Endothelial cell of umbilical vein (primary cell): ENCODE measurements around the gene TMEM184B. TPM values are rescaled to one million over a fixed set of nuclear protein-coding genes. Genes with fewer than 3 reads are reported as not detected.
A peak's percentile ranks its signal among the peaks of the same experiment; 100 is the strongest.

Experiments
- BruUV-seq: library from RNA; stranded (reverse); fragments of 400-500 nt; replicated peaks from 2 replicates; lab custom pipeline; 2021; lab: Mats Ljungman, UMichigan
- CTCF ChIA-PET: fragments of 300-600, 350-600 bp; sonication (Branson Sonifier 250); formaldehyde crosslinking; loops from one replicate; lab custom pipeline; 2021; ENCODE audit warnings: antibody characterized with exemption, inconsistent platforms; lab: Charles Lee
- POLR2A ChIA-PET: fragments of 300-600, 350-600 bp; sonication (Branson Sonifier 250); formaldehyde crosslinking; loops from one replicate; lab custom pipeline; 2021; ENCODE audit warnings: antibody characterized with exemption, inconsistent platforms; lab: Charles Lee
- DNase-seq: peaks from one replicate; pipeline ENCODE4 v3.0.0-alpha.2; 2011; ENCODE audit warnings: low read depth, low spot score
- FAIRE-seq: peaks from 2 replicates; lab custom pipeline; 2011; peaks lifted over from hg19 to GRCh38; lab: Jason Lieb, UNC
- H2AFZ ChIP-seq: 2 replicates; pipeline ENCODE4 v1.6.0; 2012; ENCODE audit warnings: low read depth, low read length, control low read depth, inconsistent platforms
- H3K27ac ChIP-seq: 2 replicates; pipeline ENCODE4 v1.5.1; 2011; ENCODE audit warnings: low read depth, mild to moderate bottlenecking, control low read depth, low read length, moderate library complexity; ENCODE audit not compliant: insufficient read depth
- H3K27me3 ChIP-seq, 2 experiments: 2 replicates each; pipeline versions ENCODE4 v1.6.0 to v1.6.1; 2011; ENCODE audit warnings: low read length in 2 of 2, mixed read lengths in 1 of 2; ENCODE audit not compliant: control insufficient read depth in 2 of 2, insufficient read depth in 2 of 2
- H3K36me3 ChIP-seq, 2 experiments: 2 replicates in 1 of 2; 3 replicates in 1 of 2; pipeline ENCODE4 v1.5.1; 2011; ENCODE audit warnings: low read length in 2 of 2, mild to moderate bottlenecking in 1 of 2, moderate library complexity in 1 of 2; ENCODE audit not compliant: control insufficient read depth in 2 of 2, insufficient read depth in 2 of 2; ENCODE audit errors: extremely low read depth in 1 of 2
- H3K4me1 ChIP-seq: 3 replicates; pipeline ENCODE4 v1.5.1; 2011; ENCODE audit warnings: mild to moderate bottlenecking, low read length; ENCODE audit not compliant: control insufficient read depth, insufficient read depth; ENCODE audit errors: extremely low read depth
- H3K4me2 ChIP-seq: 2 replicates; pipeline ENCODE4 v1.6.1; 2011; ENCODE audit warnings: low read length, control low read depth, mixed read lengths; ENCODE audit not compliant: insufficient read depth
- H3K4me3 ChIP-seq, 3 experiments: fragments of 200-600 bp in 1 of 3; sonication (generic), shearing (Covaris generic) in 1 of 3; replicated peaks in 1 of 3; 2 replicates each; pipeline ENCODE4 v1.5.1; 2011 to 2016; ENCODE audit warnings: control low read depth in 3 of 3, low read length in 3 of 3, mild to moderate bottlenecking in 2 of 3, inconsistent platforms in 1 of 3, low read depth in 1 of 3, moderate library complexity in 1 of 3; ENCODE audit not compliant: insufficient read depth in 1 of 3
- H3K79me2 ChIP-seq: 2 replicates; pipeline ENCODE4 v1.6.0; 2012; ENCODE audit warnings: low read length, inconsistent platforms; ENCODE audit not compliant: control insufficient read depth, insufficient read depth
- H3K9ac ChIP-seq: replicated peaks from 2 replicates; pipeline ENCODE3; 2011; ENCODE audit warnings: low read length, control low read depth; ENCODE audit not compliant: insufficient read depth; ENCODE audit errors: extremely low read depth
- H3K9me1 ChIP-seq: replicated peaks from 3 replicates; pipeline ENCODE4 v1.6.0; 2011; ENCODE audit warnings: mild to moderate bottlenecking, low read length; ENCODE audit not compliant: control insufficient read depth, insufficient read depth; ENCODE audit errors: extremely low read depth
- H3K9me3 ChIP-seq: replicated peaks from 2 replicates; pipeline ENCODE4 v1.5.1; 2012; ENCODE audit warnings: low read length, inconsistent platforms; ENCODE audit not compliant: control insufficient read depth, insufficient read depth
- H4K20me1 ChIP-seq: replicated peaks from 2 replicates; pipeline ENCODE3; 2011; ENCODE audit warnings: mild to moderate bottlenecking, low read length; ENCODE audit not compliant: control insufficient read depth, insufficient read depth; ENCODE audit errors: extremely low read depth
- GATA2 ChIP-seq: IDR thresholded peaks from 2 replicates; pipeline ENCODE4 v1.7.0; 2011; ENCODE audit warnings: low read depth, mild to moderate bottlenecking, moderate library complexity, mixed read lengths, low read length; ENCODE audit not compliant: insufficient read length, insufficient read depth
- JUN ChIP-seq: IDR thresholded peaks from 2 replicates; pipeline ENCODE4 v1.6.1; 2011; ENCODE audit warnings: borderline replicate concordance, low read depth; ENCODE audit not compliant: insufficient read length, insufficient read depth
- MAX ChIP-seq: IDR thresholded peaks from 2 replicates; pipeline ENCODE4 v1.6.1; 2011; ENCODE audit not compliant: insufficient read depth, insufficient read length
- POLR2AphosphoS5 ChIP-seq: IDR thresholded peaks from 2 replicates; pipeline ENCODE4 v1.6.1; 2012; ENCODE audit warnings: low read depth, mild to moderate bottlenecking, control low read depth, low read length, moderate library complexity; ENCODE audit not compliant: insufficient read depth
- dilution Hi-C: fragments of 300-500 bp; cut with MboI; formaldehyde crosslinking; loops from one replicate; pipeline ENCODE4 v1.15.0; 2019; ENCODE audit warnings: low sequenced_read_pairs; ENCODE audit not compliant: extremely low pct_ligation_motif_present
- intact Hi-C: fragments of 100-400 bp; cut with micrococcal nuclease; formaldehyde crosslinking; loops from one replicate; pipeline ENCODE4 v1.10.0; 2022
- polyA plus RNA-seq, 4 experiments: library from polyadenylated mRNA; depleted of rRNA in 3 of 4; stranded (reverse) in 3 of 4; unstranded in 1 of 4; fragments of >200 nt; gene quantifications; 2 replicates each; pipeline versions ENCODE4 v1.2.1 to v1.2.3, GENCODE V29; 2011 to 2012; ENCODE audit warnings: missing spikeins in 1 of 4
- total RNA-seq: library from RNA; stranded (reverse); gene quantifications from 2 replicates; pipeline ENCODE4 v1.2.3, GENCODE V29; 2021

TMEM184B gene
- total and polyA plus RNA-seq, 2 donors (not counting 3 experiments of a cell fraction or from before 2014, with no cell fraction given): 72.5 to 96.6 TPM

- DNase-seq: peak; percentile 47
- Histone ChIP-seq H2AFZ (peak within 1 kb of the TSS; percentile 11), H3K9ac (peak within 1 kb of the TSS; percentile 98), H3K9me1 (no peaks in the 10 kb centered on the region), H3K4me2 (peak within 1 kb of the TSS; percentile 93), H3K4me1 (peaks cover 45% of the 10 kb centered on the region), H3K27ac (peak within 1 kb of the TSS; percentile 80), H3K27me3 (no peaks in the 10 kb centered on the region), H3K36me3 (peaks cover 5 to 9% of the 10 kb centered on the region in 2 experiments), H4K20me1 (peaks cover 5% of the 10 kb centered on the region), H3K79me2 (peaks cover 46% of the 10 kb centered on the region), H3K9me3 (no peaks in the 10 kb centered on the region), H3K4me3 (peak within 1 kb of the TSS; percentile 84 to 98 (median 94))
- dilution Hi-C loops: no loop called here
- BruUV-seq: no TSS peak
- intact Hi-C loops: loop anchor here (5.0 kb wide), 2 partner anchors 80 to 100 kb away; no protein-coding TSS in a partner anchor
- POLR2A ChIA-PET: interaction anchor here (0.7 to 1.1 kb wide), 2 partner anchors 10 to 27 kb away, joined by 3 to 7 read pairs; no protein-coding TSS in a partner anchor
- TF ChIP-seq MAX (no peak), JUN (no peak), POLR2AphosphoS5 (peak; percentile 49), GATA2 (no peak)
- FAIRE-seq: peak; percentile 50
- CTCF ChIA-PET: interaction anchor here (0.9 kb wide), 1 partner anchor 265 kb away, joined by 8 read pairs; no protein-coding TSS in a partner anchor
These were observed 44.5 kb upstream of the TMEM184B start, which contains the start of gene CSNK1E for GRCh38 chr22:38317122-38317994. TSS of gene CSNK1E (minus strand) at chr22:38317433. CDS start at chr22:38314157, 3,276 bp downstream.
